K562 (cell line): Measurements from ENCODE around the gene MBD4. TPM values are rescaled to one million over a fixed set of nuclear protein-coding genes. Genes with fewer than 3 reads are reported as not detected.

Experiments
- ATAC-seq: fragments of 200-7000 bp; cut with Tn5 transposase; 3 replicates; pipeline ENCODE4 v1.9.1; 2020; ENCODE audit warnings: moderate library complexity
- BruUV-seq: library from RNA; stranded (reverse); fragments of 400-500 nt; replicated peaks from 2 replicates; lab custom pipeline; 2021; lab: Mats Ljungman, UMichigan
- CTCF ChIA-PET: fragments of 300-600 bp; formaldehyde crosslinking; extraction: SDS; loops from one replicate; lab custom pipeline; 2021; ENCODE audit warnings: low intra/inter-chr PET ratio; lab: Yijun Ruan, JAX
- POLR2A ChIA-PET: fragments of 300-600, 350-650 bp; sonication (Branson Sonifier 250); formaldehyde crosslinking; extraction: SDS; loops from one replicate; lab custom pipeline; 2021; ENCODE audit warnings: antibody characterized with exemption, inconsistent platforms; lab: Yijun Ruan, JAX
- DNase-seq, 4 experiments: peaks; one replicate each; pipeline versions ENCODE4 v3.0.0 to v3.0.0-alpha.2; 2011 to 2018; ENCODE audit warnings: low spot score in 3 of 4, mixed read lengths in 3 of 4; ENCODE audit errors: extremely low read depth in 1 of 4
- FAIRE-seq: peaks from 2 replicates; lab custom pipeline; 2011; peaks lifted over from hg19 to GRCh38; lab: Jason Lieb, UNC
- H2AFZ ChIP-seq: 2 replicates; pipeline ENCODE4 v1.6.0; 2011; ENCODE audit warnings: low read depth, low read length, control low read depth, inconsistent platforms
- H3K27ac ChIP-seq: fragments of 200-600 bp; 3 replicates; pipeline ENCODE4 v1.8.0; 2011; ENCODE audit warnings: low read depth, mild to moderate bottlenecking, control low read depth, inconsistent platforms, low read length, moderate library complexity, mixed read lengths; ENCODE audit errors: extremely low read depth
- H3K27me3 ChIP-seq, 2 experiments: fragments of 300-600 bp in 1 of 2; 2 replicates in 1 of 2; 3 replicates in 1 of 2; pipeline versions ENCODE4 v1.6.0 to v1.8.0; 2011; ENCODE audit warnings: inconsistent platforms in 2 of 2, low read length in 2 of 2, mild to moderate bottlenecking in 1 of 2, mixed read lengths in 1 of 2, moderate library complexity in 1 of 2; ENCODE audit not compliant: control insufficient read depth in 2 of 2, insufficient read depth in 2 of 2
- H3K36me3 ChIP-seq: fragments of 300-600 bp; 3 replicates; pipeline ENCODE4 v1.8.0; 2011; ENCODE audit warnings: mild to moderate bottlenecking, low read length, inconsistent platforms; ENCODE audit not compliant: control insufficient read depth, insufficient read depth
- H3K4me1 ChIP-seq, 2 experiments: fragments of 200-600 bp in 1 of 2; replicated peaks in 1 of 2; 2 replicates in 1 of 2; 3 replicates in 1 of 2; pipeline versions ENCODE4 v1.5.1 to v1.8.0; 2011; ENCODE audit warnings: inconsistent platforms in 2 of 2, low read length in 2 of 2, mild to moderate bottlenecking in 1 of 2, mixed read lengths in 1 of 2, moderate library complexity in 1 of 2; ENCODE audit not compliant: control insufficient read depth in 2 of 2, insufficient read depth in 2 of 2
- H3K4me2 ChIP-seq: 2 replicates; pipeline ENCODE4 v1.6.1; 2011; ENCODE audit warnings: low read length, control low read depth, inconsistent platforms, mixed read lengths; ENCODE audit not compliant: insufficient read depth
- H3K4me3 ChIP-seq: fragments of 200-600 bp; sonication (generic), shearing (Covaris generic); 2 replicates; pipeline ENCODE4 v1.5.1; 2016; ENCODE audit warnings: control low read depth, inconsistent platforms
- H3K79me2 ChIP-seq: fragments of 200-600 bp; 3 replicates; pipeline ENCODE4 v1.8.0; 2011; ENCODE audit warnings: low read length, inconsistent platforms; ENCODE audit not compliant: control insufficient read depth, insufficient read depth
- H3K9ac ChIP-seq, 2 experiments: 2 replicates each; pipeline versions ENCODE4 v1.6.0 to v1.6.1; 2011; ENCODE audit warnings: low read depth in 2 of 2, low read length in 2 of 2, control low read depth in 1 of 2, inconsistent platforms in 1 of 2, mild to moderate bottlenecking in 1 of 2, mixed read lengths in 1 of 2; ENCODE audit not compliant: insufficient read depth in 1 of 2
- H3K9me1 ChIP-seq: one replicate; pipeline ENCODE4 v1.6.0; 2011; ENCODE audit warnings: inconsistent platforms, mild to moderate bottlenecking, low read length, moderate library complexity; ENCODE audit not compliant: control insufficient read depth, insufficient read depth
- H3K9me3 ChIP-seq: replicated peaks from 2 replicates; pipeline ENCODE4 v1.5.1; 2011; ENCODE audit warnings: low read depth, low read length, inconsistent platforms; ENCODE audit not compliant: control insufficient read depth, insufficient read depth
- H4K20me1 ChIP-seq: replicated peaks from 2 replicates; pipeline ENCODE4 v1.6.1; 2011; ENCODE audit warnings: low read length, inconsistent platforms, mixed read lengths; ENCODE audit not compliant: control insufficient read depth, insufficient read depth
- BDP1 ChIP-seq: IDR thresholded peaks from 3 replicates; pipeline ENCODE4 v1.6.1; 2011; ENCODE audit not compliant: insufficient read length, insufficient read depth
- CBX5 ChIP-seq: IDR thresholded peaks from 2 replicates; pipeline ENCODE4 v1.6.1; 2014; ENCODE audit warnings: low read depth, borderline replicate concordance
- HMG20B ChIP-seq: fragments of 250-450 bp; sonication (Bioruptor Pico); IDR thresholded peaks from 2 replicates; pipeline ENCODE4 v1.5.0; 2021; ENCODE audit warnings: mild to moderate bottlenecking
- HNRNPLL ChIP-seq: fragments of 200-400 bp; formaldehyde crosslinking; IDR thresholded peaks from 2 replicates; pipeline ENCODE4 v1.6.1; 2017; ENCODE audit warnings: low read length, low read depth, mild to moderate bottlenecking; ENCODE audit not compliant: poor library complexity, severe bottlenecking
- MCM5 ChIP-seq: fragments of 450-650 bp; IDR thresholded peaks from 2 replicates; pipeline ENCODE4 v1.6.1; 2016; ENCODE audit warnings: low read depth
- RCOR1 ChIP-seq, 2 experiments: IDR thresholded peaks; 2 replicates each; pipeline ENCODE4 v1.6.1; 2012; ENCODE audit warnings: low read depth in 2 of 2, low read length in 2 of 2, borderline replicate concordance in 1 of 2, improper control_type of control experiment in 1 of 2
- RFX7 ChIP-seq: fragments of 250-450 bp; sonication (Bioruptor Pico); IDR thresholded peaks from 2 replicates; pipeline ENCODE4 v1.5.1; 2021; ENCODE audit warnings: mild to moderate bottlenecking
- SAFB ChIP-seq: fragments of 200-400 bp; formaldehyde crosslinking; IDR thresholded peaks from 2 replicates; pipeline ENCODE4 v1.6.1; 2017; ENCODE audit warnings: low read depth, low read length, borderline replicate concordance
- TBL1XR1 ChIP-seq, 2 experiments: IDR thresholded peaks; 2 replicates each; pipeline ENCODE4 v1.6.1; 2012; ENCODE audit warnings: improper control_type of control experiment in 2 of 2, low read length in 2 of 2, mild to moderate bottlenecking in 1 of 2
- ZC3H4 ChIP-seq: sonication (generic); formaldehyde crosslinking; IDR thresholded peaks from 2 replicates; pipeline ENCODE4 v1.9.0; 2021; ENCODE audit warnings: missing genetic modification reagents, borderline replicate concordance
- ZNF133 ChIP-seq: fragments of 250-450 bp; sonication (Bioruptor Pico); IDR thresholded peaks from 2 replicates; pipeline ENCODE4 v1.4.0; 2020; ENCODE audit warnings: mild to moderate bottlenecking
- ZNF165 ChIP-seq: fragments of 250-450 bp; sonication (Bioruptor Pico); IDR thresholded peaks from 2 replicates; pipeline ENCODE4 v1.4.0; 2020; ENCODE audit warnings: borderline replicate concordance
- ZNF197 ChIP-seq: fragments of 200-800 bp; sonication (Bioruptor generic); IDR thresholded peaks from 2 replicates; pipeline ENCODE4 v1.6.1; 2016; ENCODE audit warnings: low read depth, missing genetic modification characterization, missing compliant biosample characterization
- ZNF212 ChIP-seq: fragments of 450-650 bp; formaldehyde crosslinking; IDR thresholded peaks from 2 replicates; pipeline ENCODE4 v1.4.0; 2020; ENCODE audit warnings: mild to moderate bottlenecking
- ZNF354B ChIP-seq: fragments of 250-450 bp; sonication (Bioruptor Pico); IDR thresholded peaks from 2 replicates; pipeline ENCODE4 v1.4.0; 2020
- WGBS: fragments of 100-300 bp; shearing (Covaris generic); methylation state at CpG from one replicate; pipeline ENCODE4 v1.1.6; 2016; ENCODE audit warnings: low coverage, mixed read lengths; ENCODE audit not compliant: insufficient coverage; ENCODE audit errors: missing lambda C conversion rate; 5-methylcytosine and 5-hydroxymethylcytosine counted together
- in situ Hi-C: fragments of 300-500 bp; cut with MboI; formaldehyde crosslinking; loops from 4 replicates; pipeline ENCODE4 v1.15.0; 2018; ENCODE audit warnings: inconsistent platforms, mixed read lengths
- intact Hi-C: fragments of 100-400 bp; cut with micrococcal nuclease; formaldehyde crosslinking; loops from 2 replicates; pipeline ENCODE4 v1.14.2; 2022
- polyA plus RNA-seq, 8 experiments: library from polyadenylated mRNA; depleted of rRNA in 4 of 8; stranded (reverse) in 5 of 8; unstranded in 3 of 8; fragments of >200 nt; fragmentation: Nextera tagmentation in 2 of 8; fragmentation: Illumina TruSeq in 1 of 8; extraction: Ambion mirVana in 2 of 8; extraction: Trizol in 1 of 8; gene quantifications; 2 replicates each; pipeline versions ENCODE4 v1.2.1 to v1.2.3, GENCODE V29; 2011 to 2014; ENCODE audit warnings: inconsistent platforms in 1 of 8, missing spikeins in 1 of 8
- total RNA-seq, 7 experiments: library from RNA; depleted of rRNA in 6 of 7; stranded (reverse); fragments of >200 nt in 6 of 7; fragmentation: Illumina TruSeq in 2 of 7; extraction: Trizol in 2 of 7; gene quantifications; 2 replicates each; pipeline versions ENCODE4 v1.2.1 to v1.2.3, GENCODE V29; 2011 to 2021; ENCODE audit warnings: low replicate concordance in 1 of 7
- TF ChIP-seq, protein P1 (sequence below): fragments of 200-800 bp; sonication (Bioruptor generic); IDR thresholded peaks from 2 replicates; pipeline ENCODE4 v1.6.1; 2016; ENCODE audit warnings: missing genetic modification characterization, missing compliant biosample characterization

MBD4 gene
- total and polyA plus RNA-seq, 9 of the 15 experiments (the other 6 are each of a cell fraction or from before 2014, with no cell fraction given) = 13.3 to 63.9 (median 39.0) TPM

DNA sequence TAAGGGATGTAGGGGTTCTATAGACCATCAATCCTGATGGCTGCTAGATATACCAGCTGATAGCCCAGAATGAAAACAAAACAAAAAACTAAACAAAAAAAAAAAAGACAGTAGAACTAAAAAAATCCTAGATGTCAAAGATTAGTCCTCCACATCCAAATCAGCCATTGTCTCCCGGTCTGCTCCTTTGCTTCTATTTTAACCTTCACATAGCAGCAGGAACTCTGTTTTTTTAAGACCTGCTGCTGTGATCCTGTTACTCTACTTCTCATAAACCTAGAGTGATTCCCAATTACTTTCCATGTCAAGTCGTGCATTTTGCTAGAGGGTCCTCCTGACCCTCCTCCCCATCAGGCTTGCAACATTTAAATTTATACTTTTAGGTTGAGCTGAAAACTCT is 2.7 kb upstream of the MBD4 start:
- Histone ChIP-seq H3K9ac (no peak overlapping the region), H3K4me2 (no peak overlapping the region), H3K9me3 (no peaks in the 10 kb centered on the region), H2AFZ (no peak overlapping the region), H3K36me3 (peaks cover 7% of the 10 kb centered on the region; the same call in 1 of the 3 replicates), H3K79me2 (peaks cover 71% of the 10 kb centered on the region), H3K27ac (no peak overlapping the region), H3K4me1 (peaks cover 7 to 46% of the 10 kb centered on the region in 2 experiments), H3K27me3 (no peaks in the 10 kb centered on the region), H3K4me3 (no peak overlapping the region), H4K20me1 (no peaks in the 10 kb centered on the region), H3K9me1 (no peaks in the 10 kb centered on the region)
- in situ Hi-C loops = no loop called here
- intact Hi-C loops = loop anchor here (5.0 to 10.0 kb wide), 2 partner anchors 40 to 1412 kb away; no protein-coding TSS in a partner anchor
- FAIRE-seq (no peak), DNase-seq (no peak), ATAC-seq (no peak)
- ChIA-PET CTCF (no interaction called here), POLR2A (interaction anchor here (4.3 to 5.3 kb wide), 2 partner anchors 14 to 19 kb away, joined by 14 to 67 read pairs; partner anchors contain the start of gene EFCAB12)
- 27% methylated on average over 2 of the region's 2 CpGs for WGBS
- no TSS peak for BruUV-seq
- TF ChIP-seq ZNF212 (CRISPR knock-in tag) (no peak), HNRNPLL (no peak), HMG20B (CRISPR knock-in tag) (no peak), ZNF165 (CRISPR knock-in tag) (no peak), BDP1 (no peak), SAFB (no peak), RCOR1 (IDR thresholded peaks at IDR 0.05; ENCODE audit: borderline replicate concordance in 1 of 2, low read depth in 2 of 2, low read length in 2 of 2) (no peak), RFX7 (CRISPR knock-in tag) (no peak), MCM5 (no peak), ZNF197 (CRISPR knock-in tag) (no peak), CBX5 (no peak), ZC3H4 (CRISPR knock-in tag) (no peak), ZNF133 (no peak), ZNF354B (CRISPR knock-in tag) (no peak), TBL1XR1 (IDR thresholded peaks at IDR 0.05; ENCODE audit: low read length in 2 of 2) (no peak)
- TF ChIP-seq, protein P1, sequence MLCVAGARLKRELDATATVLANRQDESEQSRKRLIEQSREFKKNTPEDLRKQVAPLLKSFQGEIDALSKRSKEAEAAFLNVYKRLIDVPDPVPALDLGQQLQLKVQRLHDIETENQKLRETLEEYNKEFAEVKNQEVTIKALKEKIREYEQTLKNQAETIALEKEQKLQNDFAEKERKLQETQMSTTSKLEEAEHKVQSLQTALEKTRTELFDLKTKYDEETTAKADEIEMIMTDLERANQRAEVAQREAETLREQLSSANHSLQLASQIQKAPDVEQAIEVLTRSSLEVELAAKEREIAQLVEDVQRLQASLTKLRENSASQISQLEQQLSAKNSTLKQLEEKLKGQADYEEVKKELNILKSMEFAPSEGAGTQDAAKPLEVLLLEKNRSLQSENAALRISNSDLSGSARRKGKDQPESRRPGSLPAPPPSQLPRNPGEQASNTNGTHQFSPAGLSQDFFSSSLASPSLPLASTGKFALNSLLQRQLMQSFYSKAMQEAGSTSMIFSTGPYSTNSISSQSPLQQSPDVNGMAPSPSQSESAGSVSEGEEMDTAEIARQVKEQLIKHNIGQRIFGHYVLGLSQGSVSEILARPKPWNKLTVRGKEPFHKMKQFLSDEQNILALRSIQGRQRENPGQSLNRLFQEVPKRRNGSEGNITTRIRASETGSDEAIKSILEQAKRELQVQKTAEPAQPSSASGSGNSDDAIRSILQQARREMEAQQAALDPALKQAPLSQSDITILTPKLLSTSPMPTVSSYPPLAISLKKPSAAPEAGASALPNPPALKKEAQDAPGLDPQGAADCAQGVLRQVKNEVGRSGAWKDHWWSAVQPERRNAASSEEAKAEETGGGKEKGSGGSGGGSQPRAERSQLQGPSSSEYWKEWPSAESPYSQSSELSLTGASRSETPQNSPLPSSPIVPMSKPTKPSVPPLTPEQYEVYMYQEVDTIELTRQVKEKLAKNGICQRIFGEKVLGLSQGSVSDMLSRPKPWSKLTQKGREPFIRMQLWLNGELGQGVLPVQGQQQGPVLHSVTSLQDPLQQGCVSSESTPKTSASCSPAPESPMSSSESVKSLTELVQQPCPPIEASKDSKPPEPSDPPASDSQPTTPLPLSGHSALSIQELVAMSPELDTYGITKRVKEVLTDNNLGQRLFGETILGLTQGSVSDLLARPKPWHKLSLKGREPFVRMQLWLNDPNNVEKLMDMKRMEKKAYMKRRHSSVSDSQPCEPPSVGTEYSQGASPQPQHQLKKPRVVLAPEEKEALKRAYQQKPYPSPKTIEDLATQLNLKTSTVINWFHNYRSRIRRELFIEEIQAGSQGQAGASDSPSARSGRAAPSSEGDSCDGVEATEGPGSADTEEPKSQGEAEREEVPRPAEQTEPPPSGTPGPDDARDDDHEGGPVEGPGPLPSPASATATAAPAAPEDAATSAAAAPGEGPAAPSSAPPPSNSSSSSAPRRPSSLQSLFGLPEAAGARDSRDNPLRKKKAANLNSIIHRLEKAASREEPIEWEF (CRISPR knock-in tag) = no peak
